Left cardiac atrium (tissue), 4 donors: Measurements from ENCODE around the gene TNIP2. TPM values are rescaled to one million over a fixed set of nuclear protein-coding genes. Genes with fewer than 3 reads are reported as not detected.

Experiments used
- ATAC-seq, 2 donors: fragments of 200-7000 bp; cut with Tn5 transposase; one replicate each; pipeline ENCODE4 v1.9.1; 2020; ENCODE audit warnings: mild to moderate bottlenecking in 2 of 2, moderate library complexity in 2 of 2
- DNase-seq: peaks from one replicate; pipeline ENCODE4 v3.0.0-alpha.2; 2020
- intact Hi-C, 2 donors: fragments of 100-400 bp; cut with DNase I; formaldehyde crosslinking; loops; one replicate each; pipeline versions ENCODE4 v1.14.1 to v1.15.1; 2022 to 2023
- total RNA-seq, 2 donors: library from RNA; stranded (reverse); fragmentation: NEBNext Ultra II Directional; extraction: Animal tissue kit (Norgen Biotek cat#: 25700); gene quantifications; one replicate each; pipeline ENCODE4 v1.2.1, GENCODE V29; 2021
- donor health status: DM: no; HTN: yes; CAD: no.
- donor health status: DM: no; HTN: yes; CAD: no; lungs with severe emphysema.
- donor health status: DM: yes; HTN: yes; CAD: no.
- donor health status: Dilated cardiomyopathy.

The TNIP2 gene
- total RNA-seq, 2 donors from 2014 or later: 23.2 to 31.4 TPM

DNA sequence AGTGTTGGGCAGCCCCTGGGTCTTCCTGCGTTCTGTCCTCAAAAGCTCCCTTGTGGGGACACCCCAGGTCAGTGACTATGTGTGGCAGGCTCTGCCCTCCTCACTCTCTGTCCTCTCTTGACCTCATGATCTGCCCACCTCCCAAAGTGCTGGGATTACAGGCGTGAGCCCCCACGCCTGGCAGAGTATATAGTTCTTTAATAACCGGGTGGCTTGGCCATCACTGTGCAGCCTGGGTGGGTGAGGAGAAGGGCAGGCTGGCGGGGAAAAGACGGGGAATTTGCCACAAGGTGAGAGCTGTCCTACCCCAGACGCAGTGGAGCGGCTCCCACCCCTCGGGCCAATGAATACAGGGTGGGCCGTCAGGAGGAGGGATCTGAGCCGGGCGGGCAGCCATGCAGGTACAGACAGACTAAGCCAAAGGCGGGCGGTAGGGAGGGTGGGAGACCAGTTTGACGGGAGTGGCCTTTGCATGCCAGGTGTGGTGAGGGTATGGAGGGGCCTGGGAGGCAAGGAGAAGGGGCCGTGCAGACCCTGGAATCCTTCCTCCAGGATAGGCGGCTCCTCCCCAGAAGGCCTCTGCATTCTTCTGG lies 39.3 kb upstream of the TNIP2 start:
- no peak for ATAC-seq

DNA sequence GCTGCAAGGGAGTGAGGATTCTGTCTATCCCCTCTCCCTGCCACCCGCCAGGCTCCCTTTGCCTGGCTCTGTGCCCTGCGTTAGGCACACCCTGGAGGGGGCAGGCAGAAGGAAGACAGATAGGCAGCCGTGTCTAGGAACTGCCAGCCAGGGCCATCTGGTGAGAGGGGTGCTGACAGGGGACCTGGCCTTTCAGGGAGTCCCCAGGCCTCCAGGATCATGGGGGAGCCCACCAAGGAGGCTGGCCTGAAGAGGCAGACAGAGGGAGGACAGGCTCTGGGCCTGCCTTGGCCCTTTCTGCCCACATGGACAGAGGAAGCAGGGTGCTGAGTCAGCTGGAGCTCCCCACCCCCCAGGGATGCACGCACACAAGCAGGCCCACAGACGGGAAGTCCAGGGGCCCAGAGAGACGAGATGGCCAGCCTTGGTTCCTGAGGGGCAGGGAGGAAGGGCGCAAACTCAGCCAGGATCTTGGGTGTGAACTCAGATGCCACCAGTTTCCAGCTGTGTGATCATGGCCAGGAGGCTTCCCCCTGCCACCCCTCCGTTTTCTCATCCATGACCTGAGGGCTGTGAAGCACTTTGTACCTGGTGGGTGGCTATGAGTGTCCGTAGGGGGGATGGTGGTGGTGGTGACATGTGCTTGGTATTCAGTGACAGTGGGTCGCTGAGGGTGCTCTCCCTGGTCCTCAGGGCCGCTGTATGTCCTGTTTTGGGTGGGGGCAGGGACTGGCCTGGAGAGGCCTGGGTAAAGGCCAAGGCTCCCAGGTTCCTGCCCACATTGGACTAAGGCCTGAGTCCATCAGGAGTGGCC lies 38.6 kb upstream of the TNIP2 start:
- intact Hi-C loops: loop anchor here in 1 of 2 donors (5.0 kb wide), 1 partner anchor 48 kb away; the partner anchor contains the start of gene ADD1
- DNase-seq: peak; percentile 80
- peak; percentile 24 to 39 for ATAC-seq

More for the DNA sequence above, 39.3 kb upstream of the TNIP2 start:
- intact Hi-C loops: no loop called here
- DNase-seq: no peak

DNA sequence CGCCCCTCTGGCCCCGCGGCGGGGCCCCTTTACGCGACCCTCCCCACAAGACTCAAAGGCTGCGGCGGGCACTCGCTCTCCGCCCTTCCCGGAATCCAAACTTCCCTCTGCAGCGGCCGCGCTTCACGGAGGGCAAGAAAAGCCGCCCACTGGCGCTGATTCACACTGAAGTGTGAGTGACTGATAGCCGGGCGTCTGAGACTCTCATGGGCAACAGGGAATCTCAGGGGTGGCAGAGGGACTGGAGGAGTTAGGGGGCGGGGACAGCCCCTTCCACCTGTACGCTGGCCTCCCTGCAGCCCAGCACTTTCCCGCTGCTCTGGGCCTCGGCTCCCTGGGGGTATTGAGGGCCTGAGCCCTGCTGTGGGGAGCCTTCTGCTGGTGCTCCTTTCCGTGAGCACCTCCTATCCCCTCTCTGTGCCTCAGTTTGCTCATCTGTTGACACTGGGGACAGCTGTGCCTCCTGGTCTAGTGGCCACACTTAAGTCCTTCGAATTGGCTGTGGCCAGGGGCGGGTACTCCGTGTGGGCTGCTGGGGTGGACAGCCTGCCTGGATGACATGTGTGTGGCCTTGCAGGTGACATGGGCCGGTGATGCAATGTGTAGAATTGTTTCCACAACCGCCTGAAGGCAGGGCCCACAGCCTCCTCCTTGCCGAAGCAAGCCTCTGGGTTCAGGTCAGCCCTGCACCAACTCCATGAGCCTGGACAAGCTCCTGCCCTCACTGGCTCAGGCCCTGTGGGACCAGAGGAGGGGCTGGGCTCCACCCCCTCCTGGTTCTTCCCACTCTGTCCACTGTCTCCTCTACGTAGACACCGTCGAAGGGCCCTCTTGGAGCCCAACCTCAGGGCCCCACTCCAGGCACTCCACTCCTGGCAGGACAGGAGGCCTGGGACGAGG lies 37.7 kb upstream of the TNIP2 start:
- intact Hi-C loops: loop anchor here in 1 of 2 donors (5.0 kb wide), 1 partner anchor 48 kb away; the partner anchor contains the start of gene ADD1
- ATAC-seq: peak; percentile 6 to 20
- DNase-seq: peak; percentile 74

DNA sequence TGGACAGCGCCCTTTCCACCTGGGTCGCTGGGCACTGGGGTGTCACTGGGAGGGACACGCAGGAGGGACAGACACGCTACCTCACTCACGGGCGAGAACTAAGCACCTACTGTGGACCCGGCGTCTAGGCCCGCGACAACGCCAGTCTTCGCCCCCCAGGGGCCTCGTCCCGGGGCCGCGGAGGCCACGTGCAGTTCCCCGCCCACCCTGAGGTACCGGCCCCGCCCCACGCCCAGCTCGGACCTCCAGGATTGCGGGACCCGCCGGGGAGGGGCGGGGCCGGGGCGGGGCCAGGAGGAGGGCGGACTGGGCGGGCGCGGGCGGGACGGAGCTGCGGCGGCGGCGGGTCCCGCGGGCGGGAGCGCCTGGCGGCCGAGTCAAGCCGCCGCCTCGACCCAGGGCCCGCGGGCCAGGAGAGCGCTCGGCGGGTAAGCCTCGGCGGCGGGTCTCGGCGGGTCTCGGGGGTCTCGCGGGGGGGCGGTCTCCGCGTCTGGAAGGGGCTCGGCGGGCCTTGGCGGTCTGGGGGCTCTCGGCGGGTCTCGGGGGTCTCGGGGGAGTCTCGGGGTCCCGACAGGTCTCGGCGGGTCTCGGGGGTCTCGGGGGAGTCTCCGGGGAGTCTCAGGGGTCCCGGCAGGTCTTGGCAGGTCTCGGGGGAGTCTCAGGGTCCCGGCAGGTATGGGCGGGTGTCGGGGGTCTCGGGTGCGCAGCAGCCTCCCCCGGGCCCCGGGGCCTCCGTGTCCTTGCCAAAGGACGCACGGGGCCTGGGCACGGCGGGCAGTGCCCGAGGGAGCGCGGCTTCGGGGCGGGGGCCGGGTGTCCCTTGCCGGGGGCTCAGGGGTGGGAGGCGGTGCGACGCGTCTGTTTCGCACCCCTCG lies 36.8 kb upstream of the TNIP2 start, which contains the start of gene SH3BP2:
Gene SH3BP2 (plus strand): TSS at position 375 of the 875 bp plus-strand sequence. CDS start 27,533 bp downstream, outside the sequence.
- intact Hi-C loops: loop anchor here in 1 of 2 donors (5.0 kb wide), 1 partner anchor 49 kb away; the partner anchor contains the start of gene ADD1
- DNase-seq (peak; percentile 91), ATAC-seq (peak; percentile 71 to 74)

DNA sequence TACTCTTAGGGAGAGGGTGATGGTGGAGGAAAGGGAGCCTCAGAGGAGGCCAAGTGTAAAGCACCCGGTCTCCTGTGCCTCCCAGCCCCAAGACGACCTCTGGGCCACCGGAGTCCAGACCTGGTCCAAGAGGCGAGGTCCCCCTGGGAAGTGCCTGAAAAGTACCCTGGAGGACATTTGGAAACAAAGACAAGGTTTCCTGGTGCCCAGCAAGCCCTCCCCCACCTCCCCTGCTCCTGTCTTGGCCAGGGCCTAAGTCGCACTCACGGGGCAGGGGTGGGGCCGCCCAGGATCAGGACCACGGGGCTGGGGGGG lies 36.2 kb upstream of the TNIP2 start:
- DNase-seq (no peak), ATAC-seq (no peak)
- intact Hi-C loops: loop anchor here in 1 of 2 donors (5.0 kb wide), 1 partner anchor 50 kb away; the partner anchor contains the start of gene ADD1

DNA sequence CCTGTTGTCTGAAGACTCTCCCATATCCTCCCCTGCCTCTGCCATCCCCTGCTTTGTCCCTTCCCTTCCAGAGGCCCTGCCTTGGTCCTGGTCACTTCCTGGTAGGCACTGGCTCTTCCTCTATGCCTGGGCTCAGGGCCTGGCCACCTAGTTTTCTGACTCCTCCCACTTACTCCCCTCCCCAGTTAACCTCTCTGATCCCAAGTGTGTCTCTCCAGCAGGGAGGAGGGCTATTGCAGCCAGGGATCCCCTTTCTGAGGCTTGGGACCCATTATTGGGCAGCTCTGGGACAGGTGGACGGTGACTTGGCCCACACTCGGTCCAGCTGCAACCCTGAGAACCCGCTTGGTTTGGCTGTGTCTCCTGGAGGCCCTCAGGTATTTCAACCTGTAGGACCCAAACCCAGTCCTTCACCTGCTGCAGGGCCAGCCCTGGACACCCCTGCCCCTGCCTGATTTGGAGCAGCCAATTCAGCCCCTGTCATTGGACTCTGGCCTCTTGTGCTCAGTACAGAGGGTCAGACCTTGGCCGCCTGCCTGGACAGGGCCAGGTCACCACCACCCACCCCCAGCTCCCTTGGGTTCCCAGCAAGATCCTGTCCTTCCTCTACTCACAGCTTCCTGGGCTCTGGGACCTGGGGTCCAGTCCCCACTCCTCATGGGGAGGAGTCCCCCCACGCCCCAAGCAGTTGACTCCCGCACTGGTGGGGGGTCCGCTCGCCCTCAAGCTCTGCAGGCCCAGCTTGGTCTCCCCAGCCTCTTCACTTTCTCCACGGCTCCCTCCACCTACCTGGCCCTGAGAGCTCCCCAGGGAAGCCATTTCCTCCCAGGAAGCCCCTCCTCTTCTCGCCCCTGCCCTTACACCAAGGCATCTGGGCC lies 35.6 kb upstream of the TNIP2 start:
- no peak for ATAC-seq
- DNase-seq: peak; percentile 35
- intact Hi-C loops: loop anchor here in 1 of 2 donors (5.0 kb wide), 1 partner anchor 51 kb away; the partner anchor contains the start of gene ADD1

DNA sequence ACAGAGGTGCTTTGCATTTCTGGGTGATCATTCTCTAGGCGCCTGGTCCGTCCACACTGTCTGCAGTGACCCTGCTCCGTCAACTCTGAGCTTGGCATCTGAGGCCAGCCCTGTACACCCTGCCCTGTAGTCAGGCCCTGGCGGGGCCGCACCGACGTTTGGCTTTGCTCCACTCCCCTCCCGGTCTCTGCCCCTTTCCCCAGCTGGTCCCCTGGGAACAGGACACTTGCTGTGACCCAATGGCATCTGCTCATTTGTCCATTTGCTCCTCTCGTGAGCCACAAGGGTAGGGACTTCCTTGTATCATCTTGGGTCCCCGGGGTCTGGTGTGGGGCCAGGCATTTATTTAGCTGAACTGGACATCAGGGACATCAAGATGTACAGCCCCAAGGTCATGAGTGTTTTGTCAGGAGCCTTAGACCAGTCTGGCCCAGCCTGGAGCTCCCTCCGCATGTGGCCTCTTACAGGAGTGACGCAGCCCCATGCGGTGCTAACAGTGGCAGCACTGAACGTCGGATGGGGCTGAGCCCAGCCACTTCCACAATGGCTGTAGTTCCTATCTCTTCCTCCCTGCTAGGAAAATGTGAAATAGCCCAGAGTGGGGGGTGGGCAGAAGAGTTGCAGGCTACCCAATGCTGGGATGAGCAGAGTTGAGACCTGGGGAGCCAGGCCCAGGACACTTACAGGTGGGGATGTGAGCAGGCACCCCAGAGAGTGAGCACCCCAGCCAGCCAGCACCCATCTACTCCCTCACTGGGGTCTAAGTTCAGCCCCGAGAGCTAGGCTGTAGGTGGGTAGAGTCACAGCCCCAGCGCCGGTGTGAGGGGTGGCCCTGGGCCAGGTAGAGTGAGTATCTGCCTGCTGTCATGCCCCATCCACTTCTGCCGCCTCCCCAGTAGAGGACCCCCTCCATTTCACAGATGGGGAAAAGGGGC lies 34.7 kb upstream of the TNIP2 start:
- intact Hi-C loops: loop anchor here in 1 of 2 donors (5.0 kb wide), 1 partner anchor 51 kb away; the partner anchor contains the start of gene ADD1
- ATAC-seq (no peak), DNase-seq (peak; percentile 40)

DNA sequence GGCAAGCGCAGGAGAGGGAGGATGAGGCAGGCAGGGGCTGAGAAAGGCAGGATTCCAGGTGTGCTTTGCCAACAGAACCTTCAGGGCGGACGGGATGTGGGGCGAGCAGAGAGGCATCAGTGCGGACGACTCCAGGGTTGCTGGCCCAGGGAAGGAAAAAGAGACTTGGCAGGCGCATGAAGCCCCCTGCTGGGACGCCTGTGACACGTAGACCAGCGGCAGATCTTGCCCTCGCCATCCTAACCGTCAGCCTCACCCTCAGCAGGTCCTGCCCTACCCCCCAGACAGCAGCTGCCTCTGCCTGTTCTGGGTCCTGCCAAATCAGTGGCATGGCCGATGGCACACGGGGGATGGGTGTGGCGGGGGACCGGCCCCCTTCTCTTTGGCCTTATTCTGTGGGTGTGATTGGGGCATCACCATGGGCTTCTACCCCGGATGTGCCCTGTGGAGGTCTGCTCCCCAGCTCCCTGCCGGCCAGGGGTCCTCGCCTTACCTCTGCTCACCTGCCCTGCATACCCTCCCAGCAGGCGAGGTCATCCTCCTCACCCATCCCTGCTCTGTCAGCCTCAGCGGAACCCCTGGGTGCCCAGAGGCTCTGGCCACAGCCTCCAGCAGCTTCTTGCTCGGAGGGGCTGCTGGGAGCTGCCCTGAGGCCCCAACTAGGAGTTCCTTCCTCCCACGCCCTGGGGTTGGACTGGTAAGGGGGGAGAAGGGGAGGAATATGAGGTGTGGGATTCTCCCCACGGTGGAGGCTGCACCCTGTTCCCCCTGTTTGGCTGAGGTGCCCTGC lies 33.9 kb upstream of the TNIP2 start:
- intact Hi-C loops: loop anchor here in 1 of 2 donors (5.0 kb wide), 1 partner anchor 52 kb away; the partner anchor contains the start of gene ADD1
- no peak for DNase-seq
- ATAC-seq: no peak

DNA sequence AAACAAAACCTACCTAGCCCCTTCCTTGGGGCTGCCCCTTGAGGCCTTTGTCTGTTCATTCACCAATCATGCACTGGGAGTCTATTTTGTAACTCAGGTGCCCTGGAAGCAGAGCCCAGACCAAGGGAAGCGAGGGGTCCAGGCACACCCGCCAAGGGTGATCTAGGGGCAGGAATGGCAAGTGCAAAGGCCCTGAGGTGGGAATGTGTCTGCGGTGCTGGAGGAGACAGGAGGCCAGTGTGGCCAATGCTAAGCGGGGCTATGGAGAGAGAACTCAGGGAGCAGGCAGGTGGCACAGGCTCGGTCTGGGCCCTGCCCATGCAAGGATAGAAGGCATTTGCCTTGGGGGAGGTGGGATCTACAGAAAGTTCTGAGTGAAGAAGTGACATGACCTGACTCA lies 33.2 kb upstream of the TNIP2 start:
- intact Hi-C loops: no loop called here
- no peak for ATAC-seq
- DNase-seq: no peak

DNA sequence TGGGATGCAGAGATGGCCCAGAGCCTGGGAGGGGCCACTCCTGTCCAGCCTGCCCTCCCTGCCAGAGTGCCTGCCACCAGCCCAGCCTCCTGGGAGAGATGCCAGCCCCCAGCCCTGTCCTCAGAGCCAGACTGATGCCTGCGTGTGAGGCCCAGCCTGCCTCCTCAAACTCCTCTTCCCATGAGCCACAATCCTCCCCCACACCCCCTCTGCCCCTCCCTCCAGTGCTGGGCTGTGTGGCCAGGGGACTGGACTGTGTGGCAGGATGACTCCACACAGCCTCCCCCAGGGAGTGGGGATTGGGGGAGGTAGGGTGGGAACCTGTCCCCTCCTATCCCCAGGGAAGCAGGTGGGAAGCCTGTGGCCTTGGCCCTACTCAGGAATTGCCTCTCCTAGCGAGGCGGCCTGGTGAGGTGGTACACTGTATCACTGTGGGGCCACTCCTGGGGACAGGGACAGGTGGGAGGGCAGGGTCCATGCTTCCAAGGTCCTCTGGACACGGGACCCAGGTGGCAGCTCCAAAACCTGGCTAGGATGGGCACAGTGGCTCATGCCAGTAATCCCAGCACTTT lies 32.5 kb upstream of the TNIP2 start:
- ATAC-seq: peak; percentile 58 to 64
- peak; percentile 73 for DNase-seq
- intact Hi-C loops: no loop called here

DNA sequence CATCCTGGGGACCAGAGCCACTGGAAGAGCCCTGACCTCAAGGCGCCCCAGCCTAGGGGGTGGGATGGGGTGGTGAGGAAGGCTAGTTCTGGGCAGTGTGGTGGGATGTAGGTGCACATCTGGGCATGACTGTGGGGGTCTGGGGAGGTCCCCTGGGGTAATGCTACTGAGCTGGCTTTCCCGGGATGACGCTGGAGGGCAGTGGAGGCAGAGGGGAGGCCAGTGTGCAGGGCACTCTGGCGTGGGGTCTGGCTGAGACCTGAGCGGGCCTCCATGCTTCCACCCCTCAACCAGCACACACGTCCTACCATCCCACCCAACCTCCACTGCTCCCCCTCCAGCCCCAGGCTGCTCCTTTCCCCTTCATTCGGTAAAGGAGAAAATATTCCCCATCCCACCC lies 32.0 kb upstream of the TNIP2 start:
- no peak for DNase-seq
- no peak for ATAC-seq
- intact Hi-C loops: no loop called here

DNA sequence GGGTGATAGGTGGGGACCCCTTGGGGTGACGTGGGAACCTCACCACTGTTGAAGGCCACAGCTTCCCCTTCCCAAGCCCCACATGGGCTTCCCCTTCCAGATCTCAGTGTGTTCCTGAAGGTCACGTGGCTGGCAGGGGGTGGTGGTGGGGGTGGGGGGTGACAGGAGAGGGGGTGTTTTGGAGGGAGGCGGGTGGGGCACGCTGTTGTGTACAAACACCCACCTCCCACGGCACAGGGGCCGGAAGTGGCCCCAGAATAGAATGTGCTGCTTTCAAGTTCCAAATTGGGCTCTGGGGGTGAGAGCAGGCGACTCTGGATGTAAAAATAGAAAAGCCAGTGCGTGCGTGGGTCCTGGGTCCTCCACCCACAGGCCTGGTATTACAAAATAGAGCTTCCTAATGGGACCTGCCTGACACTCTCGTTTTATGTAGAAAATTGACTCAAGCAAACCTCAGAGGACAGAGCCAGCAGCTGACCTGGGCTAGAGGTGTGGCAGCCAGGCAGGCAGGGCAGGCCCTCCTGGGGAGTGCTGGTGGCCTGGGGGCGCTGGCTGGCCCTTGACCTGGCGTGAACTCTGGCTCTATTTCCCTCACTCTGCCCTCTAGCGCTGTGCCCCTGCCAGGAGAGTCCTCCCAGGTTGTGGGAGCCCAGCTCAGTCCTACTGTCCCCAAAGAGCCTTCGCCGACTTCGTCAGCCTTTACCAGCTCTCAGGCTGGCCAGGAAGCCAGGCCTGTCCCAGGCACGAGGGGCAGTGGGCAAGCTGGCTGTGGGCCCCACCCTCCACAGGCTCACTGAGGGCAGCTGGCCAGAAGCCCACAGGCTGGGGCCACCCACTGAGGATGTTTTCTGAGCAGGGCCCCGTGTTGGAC lies 31.3 kb upstream of the TNIP2 start:
- DNase-seq (peak; percentile 57), ATAC-seq (peak; percentile 36 to 46)
- intact Hi-C loops: no loop called here

DNA sequence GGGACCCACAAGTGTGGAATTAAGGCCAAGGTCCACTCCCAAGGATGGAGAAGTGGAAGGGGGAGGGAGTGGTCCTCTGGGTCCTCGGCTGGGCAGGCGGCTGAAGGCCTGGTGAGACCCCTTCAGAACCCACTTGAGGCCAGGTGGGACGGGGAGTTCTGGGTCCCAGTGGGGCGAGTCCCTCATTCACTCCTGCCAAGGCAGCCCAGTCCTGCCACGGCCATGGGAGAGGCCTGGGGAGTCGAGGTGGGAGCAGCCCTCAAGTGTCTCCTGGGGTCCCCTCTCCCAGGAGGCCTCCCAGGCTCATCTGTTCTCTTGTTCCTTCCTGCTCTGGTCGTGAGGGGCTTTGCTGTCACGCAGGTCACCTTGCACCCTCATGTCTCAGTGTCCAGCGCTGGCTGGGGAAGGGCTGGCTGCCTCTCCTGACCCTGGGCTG lies 30.7 kb upstream of the TNIP2 start:
- DNase-seq: no peak
- intact Hi-C loops: no loop called here
- ATAC-seq: no peak

DNA sequence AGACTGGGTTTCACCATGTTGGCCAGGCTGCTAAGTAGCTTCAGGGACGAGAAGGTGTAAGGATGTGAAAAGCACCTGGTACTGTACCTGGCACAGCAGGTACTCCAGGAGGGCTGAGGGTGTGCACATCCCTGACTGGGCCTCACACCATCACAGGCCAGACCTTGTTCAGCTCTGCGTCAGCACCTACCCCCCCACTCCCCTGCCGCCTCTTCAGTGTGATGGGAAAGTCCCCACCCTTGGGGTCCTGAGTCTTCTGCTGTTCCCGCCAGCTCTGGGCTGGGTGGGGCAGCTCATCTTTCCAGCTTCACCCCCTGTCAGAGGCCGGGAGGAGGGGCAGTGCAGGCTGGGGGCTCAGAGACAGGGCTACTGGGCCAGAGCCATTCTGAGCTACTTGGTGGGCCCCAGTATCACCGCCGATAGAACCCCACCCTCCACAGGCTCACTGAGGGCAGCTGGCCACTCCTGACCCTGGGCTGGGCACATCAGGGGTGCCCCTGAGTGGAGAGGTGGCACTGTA lies 30.1 kb upstream of the TNIP2 start:
- no peak for DNase-seq
- intact Hi-C loops: no loop called here
- ATAC-seq: no peak
